HG02885 (cell line): ENCODE data around the gene IFNE.

Experiments used
- ATAC-seq: cut with Tn5 transposase; IDR thresholded peaks from one replicate; pipeline ENCODE4 v1.9.1; 2021; ENCODE audit warnings: mild to moderate bottlenecking; ENCODE audit not compliant: unreplicated experiment, poor library complexity

IFNE gene, protein sequence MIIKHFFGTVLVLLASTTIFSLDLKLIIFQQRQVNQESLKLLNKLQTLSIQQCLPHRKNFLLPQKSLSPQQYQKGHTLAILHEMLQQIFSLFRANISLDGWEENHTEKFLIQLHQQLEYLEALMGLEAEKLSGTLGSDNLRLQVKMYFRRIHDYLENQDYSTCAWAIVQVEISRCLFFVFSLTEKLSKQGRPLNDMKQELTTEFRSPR

GRCh38 chr9:21482213-21482612 is at the start of gene IFNE:
IFNE (minus strand) TSS chr9:21482313; CDS start chr9:21481694, 619 bp downstream.
- no peak for ATAC-seq

DNA sequence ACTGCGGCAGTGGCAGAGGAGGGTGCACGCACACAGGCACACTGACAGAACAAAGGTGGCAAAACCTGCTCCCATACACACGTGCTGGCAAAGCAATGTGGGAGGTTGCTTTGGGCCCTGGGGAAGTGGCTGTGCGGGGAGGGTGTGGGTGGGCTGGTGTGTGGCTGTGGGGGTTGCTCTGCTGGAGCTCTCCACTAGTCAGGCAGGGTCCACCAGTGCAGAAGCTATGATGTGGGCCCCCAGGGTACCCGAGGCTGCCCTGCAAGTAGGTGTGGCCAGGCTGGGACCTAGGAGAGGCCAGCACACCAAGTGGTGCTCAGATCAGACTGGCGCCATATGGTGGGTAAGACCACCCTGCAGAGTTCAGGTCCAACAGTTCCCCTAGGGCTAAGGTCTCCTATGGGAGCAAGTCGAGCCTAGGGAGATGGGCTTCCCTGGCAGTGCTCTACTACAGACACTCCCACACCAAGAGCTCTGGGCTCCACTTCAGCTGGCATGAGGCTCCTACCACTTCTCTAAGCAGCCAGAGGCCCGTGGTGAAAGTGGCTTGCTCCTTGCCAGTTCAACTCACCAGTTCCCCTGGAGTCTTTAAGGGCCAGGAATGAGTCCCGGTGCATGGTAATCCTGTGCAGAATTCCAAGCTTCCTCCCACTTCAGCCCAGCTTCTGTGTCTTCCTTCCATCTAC is 46.2 kb upstream of the IFNE start:
- ATAC-seq: no peak

GRCh38 chr9:21527579-21527978 is 45.5 kb upstream of the IFNE start:
- no peak for ATAC-seq

DNA sequence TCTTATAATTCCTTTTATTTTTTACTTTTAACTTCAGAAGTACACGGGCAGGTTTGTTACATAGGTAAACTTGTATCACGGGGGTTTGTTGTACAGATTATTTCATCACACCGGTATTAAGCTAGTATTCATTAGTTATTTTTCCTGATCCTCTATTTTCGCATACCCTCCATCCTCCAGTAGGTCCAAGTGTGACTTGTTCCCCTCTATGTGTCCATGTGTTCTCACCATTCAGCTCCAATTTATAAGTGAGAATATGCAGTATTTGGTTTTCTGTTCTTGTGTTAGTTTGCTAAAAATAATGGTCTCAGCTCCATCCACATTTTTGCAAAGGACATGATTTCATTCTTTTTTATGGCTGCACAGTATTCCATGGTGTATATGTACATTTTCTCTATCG is 43.1 kb upstream of the IFNE start:
- ATAC-seq: no peak

GRCh38 chr9:21524099-21524830 is 42.2 kb upstream of the IFNE start:
- ATAC-seq: no peak

DNA sequence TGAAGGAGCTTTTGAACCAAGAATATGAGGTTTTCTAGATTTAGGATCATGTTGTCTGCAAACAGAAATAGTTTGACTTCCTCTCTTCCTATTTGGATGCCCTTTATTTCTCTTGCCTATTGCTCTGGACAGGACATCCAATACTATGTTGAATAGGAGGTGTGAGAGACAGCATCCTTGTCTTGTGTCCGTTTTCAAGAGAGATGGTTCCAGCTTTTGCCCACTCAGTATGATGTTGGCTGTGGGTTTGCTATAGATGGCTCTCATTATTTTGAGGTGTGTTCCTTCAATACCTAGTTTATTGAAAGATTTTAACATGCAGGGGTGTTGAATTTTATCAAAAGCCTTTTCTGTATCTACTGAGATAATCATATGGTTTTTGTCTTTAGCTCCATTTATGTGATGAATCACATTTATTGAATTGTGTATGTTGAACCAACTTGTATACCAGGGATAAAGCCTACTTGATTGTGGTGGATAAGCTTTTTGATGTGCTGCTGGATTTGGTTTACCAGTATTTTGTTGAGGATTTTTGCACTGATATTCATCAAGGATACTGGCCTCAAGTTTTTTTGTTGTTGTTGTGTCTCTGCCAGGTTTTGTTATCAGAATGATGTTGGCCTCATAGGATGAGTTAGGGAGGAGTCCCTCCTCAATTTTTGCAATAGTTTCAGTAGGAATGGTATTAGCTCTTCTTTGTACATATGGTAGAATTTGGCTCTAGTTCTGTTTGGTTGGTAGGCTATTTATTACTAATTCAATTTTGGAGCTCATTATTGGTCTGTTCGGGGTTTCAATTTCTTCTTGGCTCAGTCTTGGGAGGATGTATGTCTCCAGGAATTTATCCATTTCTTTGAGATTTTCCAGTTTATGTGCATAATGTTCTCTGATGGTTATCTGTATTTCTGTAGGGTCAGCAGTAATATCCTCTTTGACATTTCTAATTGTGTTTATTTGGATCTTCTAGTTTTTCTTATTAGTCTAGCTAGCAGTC is 41.2 kb upstream of the IFNE start:
- ATAC-seq: no peak

- no peak for ATAC-seq
Observed at GRCh38 chr9:21522348-21522747, 40.2 kb upstream of the IFNE start.

GRCh38 chr9:21521448-21521847 is 39.3 kb upstream of the IFNE start:
- ATAC-seq: no peak

DNA sequence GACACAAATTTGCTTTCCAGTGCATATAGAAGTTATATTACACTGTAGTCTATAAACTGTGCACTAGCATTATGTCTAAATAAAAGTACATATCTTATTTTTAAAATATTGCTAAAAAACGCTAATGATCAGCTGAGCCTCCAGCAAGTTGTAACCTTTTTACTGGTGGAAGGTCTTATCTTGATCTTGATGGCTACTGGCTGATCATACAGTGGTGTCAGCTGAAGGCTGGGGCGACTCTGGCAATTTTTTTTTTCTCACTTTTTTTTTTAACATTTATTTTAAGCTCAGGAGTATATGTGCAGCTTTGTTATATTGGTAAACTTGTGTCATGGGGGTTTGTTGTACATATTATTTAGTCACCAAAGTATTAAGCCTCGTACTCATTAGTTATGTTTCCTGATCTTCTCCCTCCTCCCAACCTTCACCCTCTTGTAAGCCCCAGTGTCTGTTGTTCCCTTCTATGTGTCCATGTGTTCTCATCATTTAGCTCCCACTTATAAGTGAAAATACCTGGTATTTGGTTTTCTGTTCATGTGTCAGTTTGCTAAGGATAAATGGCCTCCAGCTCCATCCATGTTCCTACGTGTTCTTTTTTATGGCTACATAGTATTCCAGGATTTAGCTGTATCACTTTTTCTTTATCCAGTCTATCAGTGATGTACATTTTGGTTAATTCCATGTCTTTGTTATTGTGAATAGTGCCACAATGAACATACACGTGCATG is 38.6 kb upstream of the IFNE start:
- ATAC-seq: no peak

DNA sequence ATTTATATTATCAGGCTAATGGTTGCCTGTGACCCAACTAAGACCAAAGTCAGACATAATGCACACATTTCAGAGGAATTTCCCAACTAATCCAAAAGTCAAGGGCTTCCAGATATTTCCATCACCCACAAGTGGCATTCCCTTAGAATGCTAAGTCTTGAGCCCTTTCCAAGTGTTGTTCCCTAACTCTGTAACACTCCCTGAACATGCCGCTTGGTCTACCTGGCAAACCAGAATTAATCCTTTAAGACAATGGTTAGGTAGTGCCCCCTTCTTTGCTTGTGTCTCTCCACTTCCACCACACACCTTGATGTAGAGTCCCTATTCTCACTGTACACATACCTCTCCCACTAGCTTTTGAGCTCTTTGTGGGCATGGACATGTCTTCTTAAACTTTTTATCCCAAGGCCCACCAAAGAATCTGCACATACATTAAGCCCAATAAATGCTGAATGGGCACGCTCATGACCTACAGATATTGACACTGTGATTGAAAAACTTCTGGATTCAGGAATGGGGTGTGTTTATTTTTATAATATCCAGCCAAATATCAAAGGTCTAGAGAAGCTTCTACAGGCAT is 37.8 kb upstream of the IFNE start:
- ATAC-seq: no peak

DNA sequence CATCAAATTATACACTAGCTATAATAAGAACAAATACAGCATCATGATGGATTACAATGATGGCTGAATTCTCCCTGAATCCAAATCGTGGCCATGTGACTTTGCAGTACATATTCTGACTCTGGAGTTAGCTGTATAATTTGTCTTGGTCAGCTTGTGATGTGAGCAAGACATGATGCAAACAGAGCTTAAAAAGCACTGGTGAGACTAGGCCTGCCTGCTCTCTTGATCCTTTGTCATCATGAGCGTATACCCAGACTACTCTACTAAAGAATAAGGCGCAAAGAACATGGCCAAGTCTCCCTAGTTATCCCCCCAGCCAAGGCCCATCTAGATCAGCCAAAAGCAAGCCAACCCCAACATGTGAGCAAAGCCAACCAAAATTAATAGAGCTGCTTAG is 34.7 kb upstream of the IFNE start:
- no peak for ATAC-seq

DNA sequence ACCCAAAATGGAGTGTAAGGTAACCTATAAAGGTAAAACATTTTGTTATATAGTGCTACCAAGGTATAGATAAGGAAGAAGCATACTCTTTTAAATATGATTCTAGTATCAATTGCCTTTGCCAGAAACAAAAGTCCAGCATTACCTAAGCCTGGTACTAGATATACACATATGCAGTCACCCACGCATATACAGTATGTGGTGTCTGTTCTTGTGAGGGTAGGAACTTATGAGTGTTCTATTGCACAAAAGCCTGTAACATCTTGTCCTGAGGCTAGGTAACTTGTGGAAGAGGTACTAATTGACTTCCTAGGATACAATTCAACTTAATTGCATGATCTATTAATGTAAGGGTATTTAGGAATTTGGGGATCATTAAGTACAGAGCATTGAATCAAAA is 31.3 kb upstream of the IFNE start:
- ATAC-seq: no peak

DNA sequence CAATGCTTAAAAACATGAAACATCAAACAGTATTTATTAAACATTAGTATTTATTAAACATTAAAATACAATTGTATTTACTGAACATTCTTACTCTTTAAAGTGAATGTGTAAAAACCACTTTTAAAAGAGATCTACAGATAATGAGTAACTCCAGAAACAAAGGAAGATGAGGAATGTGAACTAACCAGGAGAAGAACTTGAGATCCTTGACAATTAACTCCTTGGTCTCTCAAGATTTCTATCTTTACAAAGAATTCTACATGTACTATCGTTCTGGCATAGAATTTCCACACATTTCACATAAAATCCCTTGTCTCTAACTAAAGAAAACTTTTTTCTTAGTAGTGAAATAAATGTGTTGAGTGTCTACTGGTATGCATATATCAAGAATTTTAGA is 28.7 kb upstream of the IFNE start:
- ATAC-seq: no peak

DNA sequence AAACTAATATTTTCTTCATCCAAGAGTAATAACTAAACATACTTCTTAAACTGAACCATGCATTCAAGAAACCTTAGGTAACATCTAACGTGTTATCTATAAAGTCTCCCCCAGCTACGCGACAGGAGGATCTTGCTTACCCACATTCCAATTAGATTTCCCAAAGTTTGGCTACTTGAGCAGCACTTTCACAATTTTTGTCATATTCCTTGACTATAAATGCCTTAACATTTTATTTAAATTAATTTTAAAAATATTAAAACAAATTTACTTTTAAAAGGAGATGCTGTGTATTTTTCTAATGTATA is 25.3 kb upstream of the IFNE start:
- ATAC-seq: no peak

GRCh38 chr9:21506626-21507482 is 24.7 kb upstream of the IFNE start:
- ATAC-seq: no peak

- ATAC-seq: no peak
Observed at GRCh38 chr9:21505425-21506179, 23.5 kb upstream of the IFNE start.

DNA sequence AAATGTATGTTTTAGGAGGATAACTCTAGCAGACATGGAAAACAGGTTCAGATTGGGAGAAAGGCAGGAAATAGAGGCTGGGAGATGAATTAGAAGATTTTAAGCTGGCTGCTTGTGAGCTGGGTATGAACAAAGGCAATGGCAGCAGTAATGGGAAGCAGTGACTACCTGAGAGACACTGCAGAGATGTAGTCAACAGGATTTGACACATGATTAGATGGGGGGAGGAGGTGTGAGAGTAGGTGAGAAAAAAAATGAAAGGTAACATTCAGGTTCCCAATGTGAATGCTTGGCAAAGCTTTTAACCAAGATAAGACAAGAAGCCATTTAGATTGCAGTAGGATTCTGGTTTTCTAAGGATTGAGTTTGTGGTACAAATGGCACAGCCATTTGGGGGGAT is 22.8 kb upstream of the IFNE start:
- ATAC-seq: no peak

- ATAC-seq: no peak
Observed at GRCh38 chr9:21504113-21504512, 22.0 kb upstream of the IFNE start.
